GM12873 (cell line): ENCODE measurements around the gene LDHD.

Experiments used
- TF ChIP-seq, protein P1 (sequence below): IDR thresholded peaks from 2 replicates; pipeline ENCODE4 v1.5.1; 2012; ENCODE audit warnings: low read depth, mild to moderate bottlenecking, moderate library complexity, low read length, control low read depth; ENCODE audit not compliant: insufficient read depth; ENCODE audit errors: missing control alignments

The LDHD gene

DNA sequence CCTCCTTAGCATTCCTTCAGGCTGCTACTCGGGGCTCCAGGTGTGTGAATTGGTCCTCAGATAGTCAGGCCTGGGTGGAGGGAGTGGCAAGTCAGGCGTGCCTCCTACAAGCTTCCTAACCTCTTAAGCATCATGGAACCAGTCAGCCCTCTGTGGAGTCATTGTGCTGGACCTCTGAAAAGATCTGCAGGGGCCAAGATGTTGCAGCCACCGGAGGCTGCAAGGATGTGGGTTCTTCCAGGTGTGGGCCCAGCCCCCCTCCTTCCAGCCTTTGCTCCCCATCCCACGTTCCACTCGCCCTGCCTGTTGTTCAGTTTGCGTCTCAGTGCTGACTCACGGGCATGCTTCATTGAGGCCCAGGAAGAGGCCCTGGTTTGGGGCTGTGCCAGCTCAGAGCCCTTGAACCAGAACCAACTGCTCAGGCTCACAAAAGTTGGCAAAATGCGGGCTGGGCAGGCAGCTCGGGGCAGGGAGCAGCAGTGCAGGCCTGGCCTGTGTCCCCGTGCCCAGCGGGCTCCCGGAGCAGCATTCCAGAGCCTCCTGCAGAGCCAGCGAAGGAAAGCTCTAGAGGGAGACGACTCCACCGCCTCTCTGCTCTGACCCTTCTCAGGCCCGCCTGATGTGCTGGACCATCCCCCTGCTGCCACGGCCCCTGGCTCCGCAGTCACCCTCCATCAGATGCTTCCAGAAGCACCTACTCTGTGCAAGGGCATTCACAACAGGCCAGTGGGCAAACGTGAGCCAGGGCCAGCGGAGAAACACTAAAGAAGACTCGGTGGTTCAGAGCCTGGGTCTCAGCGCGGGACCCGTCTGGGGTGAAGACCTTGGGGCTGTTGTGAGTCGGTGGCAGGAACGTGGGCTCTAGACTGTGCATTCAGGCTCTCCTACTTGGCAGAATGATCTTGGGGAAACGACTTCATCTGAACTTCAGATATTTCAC lies 7.5 kb downstream of the LDHD start:
- TF ChIP-seq, protein P1, sequence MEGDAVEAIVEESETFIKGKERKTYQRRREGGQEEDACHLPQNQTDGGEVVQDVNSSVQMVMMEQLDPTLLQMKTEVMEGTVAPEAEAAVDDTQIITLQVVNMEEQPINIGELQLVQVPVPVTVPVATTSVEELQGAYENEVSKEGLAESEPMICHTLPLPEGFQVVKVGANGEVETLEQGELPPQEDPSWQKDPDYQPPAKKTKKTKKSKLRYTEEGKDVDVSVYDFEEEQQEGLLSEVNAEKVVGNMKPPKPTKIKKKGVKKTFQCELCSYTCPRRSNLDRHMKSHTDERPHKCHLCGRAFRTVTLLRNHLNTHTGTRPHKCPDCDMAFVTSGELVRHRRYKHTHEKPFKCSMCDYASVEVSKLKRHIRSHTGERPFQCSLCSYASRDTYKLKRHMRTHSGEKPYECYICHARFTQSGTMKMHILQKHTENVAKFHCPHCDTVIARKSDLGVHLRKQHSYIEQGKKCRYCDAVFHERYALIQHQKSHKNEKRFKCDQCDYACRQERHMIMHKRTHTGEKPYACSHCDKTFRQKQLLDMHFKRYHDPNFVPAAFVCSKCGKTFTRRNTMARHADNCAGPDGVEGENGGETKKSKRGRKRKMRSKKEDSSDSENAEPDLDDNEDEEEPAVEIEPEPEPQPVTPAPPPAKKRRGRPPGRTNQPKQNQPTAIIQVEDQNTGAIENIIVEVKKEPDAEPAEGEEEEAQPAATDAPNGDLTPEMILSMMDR: no peak

DNA sequence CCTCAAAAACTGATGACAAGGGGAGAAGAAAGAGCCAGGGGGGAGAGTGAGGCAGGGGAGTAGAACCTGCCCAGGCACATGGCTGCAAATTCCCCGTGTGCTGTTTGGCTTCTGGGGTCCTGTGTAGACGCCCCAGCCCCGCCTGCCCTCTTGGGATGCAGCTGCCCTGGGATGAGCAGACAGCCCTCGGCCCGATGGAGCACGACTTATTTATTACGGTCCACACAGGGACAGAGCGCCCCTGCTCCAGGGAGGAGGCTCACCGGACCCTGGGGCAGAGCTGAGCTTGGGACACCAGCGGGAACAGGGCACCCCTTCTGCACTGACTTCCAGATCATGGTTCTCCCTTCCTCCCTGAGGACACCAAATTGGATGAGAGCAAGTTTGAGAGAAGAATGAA lies 9.1 kb downstream of the LDHD start:
- TF ChIP-seq, protein P1: no peak

DNA sequence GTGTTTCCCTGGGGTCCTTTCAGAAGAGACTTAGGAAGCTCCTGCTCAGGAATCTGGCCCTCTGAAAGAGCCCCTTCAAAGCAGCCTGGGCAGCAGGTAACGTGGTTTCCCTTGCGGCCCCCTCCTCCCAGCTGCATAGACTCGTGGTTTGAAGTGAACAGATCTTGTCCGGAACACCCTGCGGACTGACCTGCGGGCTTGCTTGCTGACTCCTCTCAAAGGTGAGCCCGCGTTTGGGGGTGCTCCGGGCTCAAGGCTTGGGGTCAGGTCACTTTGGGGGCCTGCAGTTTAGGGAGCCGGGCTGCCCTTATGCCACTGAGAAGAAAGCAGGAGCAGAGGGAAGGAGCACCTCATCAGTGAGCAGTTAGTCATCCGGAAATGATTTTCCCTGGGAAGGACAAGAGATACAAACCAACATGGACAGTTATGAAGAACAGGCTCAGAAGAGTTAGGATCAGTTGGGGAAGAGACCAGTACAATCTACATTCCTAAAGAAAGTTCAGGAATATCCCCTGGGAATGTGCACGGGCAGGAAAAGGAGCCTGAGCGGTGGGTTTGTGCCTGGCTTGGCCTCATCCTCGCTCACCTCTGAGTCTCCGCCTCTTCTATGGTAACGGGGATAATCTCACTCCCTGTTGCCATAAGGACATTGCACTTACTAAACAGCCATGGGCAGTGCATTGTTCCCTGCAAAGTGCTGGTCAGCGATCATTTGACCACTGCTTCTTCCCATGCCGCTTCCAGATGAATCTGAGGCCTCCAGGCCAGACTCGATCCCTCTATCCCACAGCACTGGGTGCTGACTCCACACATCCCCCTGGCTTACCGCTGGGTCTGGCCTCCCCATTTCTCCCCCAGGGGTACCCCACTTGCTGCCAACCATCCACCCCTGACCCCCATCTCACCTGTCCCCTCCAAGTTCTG lies 10.0 kb downstream of the LDHD start:
- TF ChIP-seq, protein P1: no peak

DNA sequence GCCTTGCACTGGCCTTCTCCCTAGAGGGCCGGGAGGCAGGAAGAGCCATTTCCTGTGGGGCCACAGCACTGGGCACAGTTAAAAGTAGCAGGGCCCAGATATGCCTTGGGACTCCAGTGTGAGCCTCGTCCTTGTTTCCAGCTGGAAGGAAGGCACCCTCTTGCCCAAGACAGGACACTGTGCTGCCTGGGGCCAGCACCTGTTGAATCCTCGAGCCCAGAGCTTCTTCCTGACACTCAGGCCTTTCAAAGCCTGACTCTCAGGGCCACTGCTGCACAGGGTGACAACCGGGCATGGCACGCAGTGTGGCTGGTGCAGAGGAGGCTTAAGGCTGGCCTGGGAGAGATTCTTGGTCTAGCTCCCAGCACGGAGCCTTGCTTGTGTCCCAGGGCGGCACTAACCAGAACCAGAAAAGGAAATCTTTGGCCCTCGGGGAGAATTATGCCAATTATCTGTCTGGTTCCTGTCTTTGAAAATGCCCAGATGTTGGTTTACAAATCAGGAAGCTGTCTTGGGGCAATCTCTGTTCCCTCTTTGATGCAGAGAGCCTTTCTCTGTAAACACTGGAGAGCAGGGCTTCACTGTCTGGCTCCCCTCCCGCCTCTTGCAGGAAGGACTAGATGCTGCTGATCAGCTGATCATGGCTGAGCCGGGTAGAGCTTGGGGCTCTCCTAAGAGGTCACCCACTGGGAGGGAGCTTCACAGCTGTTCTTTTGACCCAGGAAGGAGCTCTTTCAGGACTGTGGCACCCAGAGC lies 11.1 kb downstream of the LDHD start:
- TF ChIP-seq, protein P1: no peak

DNA sequence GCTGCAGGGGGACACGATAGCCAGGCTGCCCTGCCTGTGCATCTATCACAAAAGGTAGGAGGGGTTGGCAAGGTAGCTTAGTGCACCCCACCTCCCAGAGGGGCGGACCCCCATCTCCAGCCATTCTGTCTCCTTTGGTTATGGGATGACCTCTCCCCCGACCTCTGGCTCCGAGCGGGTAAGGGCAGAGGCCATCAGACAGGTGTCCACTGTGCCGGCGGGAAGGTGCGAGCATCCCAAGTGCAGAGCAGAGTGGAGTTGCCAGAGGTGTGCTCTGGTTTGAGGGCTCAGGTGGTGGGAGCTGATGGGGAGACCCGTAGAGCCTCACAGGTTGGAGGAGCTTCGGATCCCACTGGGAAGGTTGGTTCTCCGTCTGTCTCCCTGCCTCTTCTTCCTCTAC lies 11.7 kb downstream of the LDHD start:
- TF ChIP-seq, protein P1: no peak

DNA sequence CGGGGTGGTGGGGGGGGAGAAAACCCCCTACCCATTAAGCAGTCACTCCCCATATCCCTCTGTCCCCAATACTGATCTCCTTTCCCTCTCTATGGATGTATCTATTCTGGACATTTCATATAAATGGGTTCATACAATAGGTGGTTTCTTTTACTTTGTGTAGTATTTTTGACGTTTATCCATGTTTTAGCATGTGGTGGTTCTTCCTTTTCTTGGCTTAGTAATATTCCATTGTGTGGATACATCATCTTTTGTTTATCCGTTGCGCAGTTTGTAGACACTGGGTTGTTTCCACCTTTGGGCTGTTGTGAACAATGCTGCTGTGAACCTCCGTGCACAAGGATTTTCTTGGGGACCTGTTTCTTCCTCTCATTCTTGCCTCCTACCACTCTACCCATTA lies 12.6 kb downstream of the LDHD start:
- TF ChIP-seq, protein P1: no peak
